Brain microvascular endothelial cell (primary cell): ENCODE data around the gene PDCD5.
A peak's percentile ranks its signal among the peaks of the same experiment; 100 is the strongest.
"Not testable (repeated sequence)": the region's sequence is repeated elsewhere in the genome, so short reads cannot be mapped to it uniquely, and the experiment has no call there.

Experiments used
- DNase-seq: peaks from one replicate; pipeline ENCODE4 v3.0.0-alpha.2; 2020
- H3K27ac ChIP-seq: fragments of 250-450 bp; sonication (Bioruptor Pico); 2 replicates; pipeline ENCODE4 v1.5.1; 2020; ENCODE audit warnings: mild to moderate bottlenecking, moderate library complexity
- H3K27me3 ChIP-seq: fragments of 250-450 bp; sonication (Bioruptor Pico); replicated peaks from 2 replicates; pipeline ENCODE4 v1.5.1; 2020; ENCODE audit warnings: mild to moderate bottlenecking
- H3K36me3 ChIP-seq: fragments of 250-450 bp; sonication (Bioruptor Pico); replicated peaks from 2 replicates; pipeline ENCODE4 v1.5.1; 2020; ENCODE audit warnings: mild to moderate bottlenecking
- H3K4me3 ChIP-seq: 2 replicates; pipeline ENCODE4 v1.5.1; 2011; ENCODE audit warnings: low read depth, mild to moderate bottlenecking, control low read depth, low read length, moderate library complexity
- in situ Hi-C: cut with HindIII; loops from 2 replicates; pipeline ENCODE4 v1.10.0; 2017; ENCODE audit warnings: low sequenced_read_pairs, low pct_ligation_motif_present
- TF ChIP-seq, protein P1 (sequence below): IDR thresholded peaks from 2 replicates; pipeline ENCODE4 v1.5.1; 2011; ENCODE audit warnings: low read depth, mild to moderate bottlenecking, moderate library complexity, low read length, control low read depth, inconsistent platforms; ENCODE audit errors: missing control alignments

Gene PDCD5

DNA sequence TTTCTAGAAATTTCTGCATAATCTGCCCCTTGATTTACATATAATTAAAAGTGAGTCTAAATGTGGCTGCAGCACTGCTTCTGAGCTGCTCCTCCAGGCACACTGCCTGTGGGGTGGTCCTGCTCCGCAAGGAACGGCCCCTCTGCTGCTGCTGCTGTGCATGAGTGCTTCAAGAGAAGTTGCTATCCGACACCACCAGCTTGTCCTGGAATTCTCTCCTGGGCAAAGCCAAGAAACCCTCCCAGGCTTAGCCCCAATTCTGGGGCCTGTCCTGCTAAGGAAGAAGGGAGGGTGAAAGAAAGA is 7.5 kb upstream of the PDCD5 start:
- TF ChIP-seq, protein P1, sequence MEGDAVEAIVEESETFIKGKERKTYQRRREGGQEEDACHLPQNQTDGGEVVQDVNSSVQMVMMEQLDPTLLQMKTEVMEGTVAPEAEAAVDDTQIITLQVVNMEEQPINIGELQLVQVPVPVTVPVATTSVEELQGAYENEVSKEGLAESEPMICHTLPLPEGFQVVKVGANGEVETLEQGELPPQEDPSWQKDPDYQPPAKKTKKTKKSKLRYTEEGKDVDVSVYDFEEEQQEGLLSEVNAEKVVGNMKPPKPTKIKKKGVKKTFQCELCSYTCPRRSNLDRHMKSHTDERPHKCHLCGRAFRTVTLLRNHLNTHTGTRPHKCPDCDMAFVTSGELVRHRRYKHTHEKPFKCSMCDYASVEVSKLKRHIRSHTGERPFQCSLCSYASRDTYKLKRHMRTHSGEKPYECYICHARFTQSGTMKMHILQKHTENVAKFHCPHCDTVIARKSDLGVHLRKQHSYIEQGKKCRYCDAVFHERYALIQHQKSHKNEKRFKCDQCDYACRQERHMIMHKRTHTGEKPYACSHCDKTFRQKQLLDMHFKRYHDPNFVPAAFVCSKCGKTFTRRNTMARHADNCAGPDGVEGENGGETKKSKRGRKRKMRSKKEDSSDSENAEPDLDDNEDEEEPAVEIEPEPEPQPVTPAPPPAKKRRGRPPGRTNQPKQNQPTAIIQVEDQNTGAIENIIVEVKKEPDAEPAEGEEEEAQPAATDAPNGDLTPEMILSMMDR: no peak
- no peaks in the 10 kb centered on the region for H3K36me3 ChIP-seq
- H3K27ac ChIP-seq: no peak overlapping the region
- no peak overlapping the region for H3K4me3 ChIP-seq
- in situ Hi-C loops: no loop called here
- H3K27me3 ChIP-seq: no peaks in the 10 kb centered on the region
- no peak for DNase-seq

DNA sequence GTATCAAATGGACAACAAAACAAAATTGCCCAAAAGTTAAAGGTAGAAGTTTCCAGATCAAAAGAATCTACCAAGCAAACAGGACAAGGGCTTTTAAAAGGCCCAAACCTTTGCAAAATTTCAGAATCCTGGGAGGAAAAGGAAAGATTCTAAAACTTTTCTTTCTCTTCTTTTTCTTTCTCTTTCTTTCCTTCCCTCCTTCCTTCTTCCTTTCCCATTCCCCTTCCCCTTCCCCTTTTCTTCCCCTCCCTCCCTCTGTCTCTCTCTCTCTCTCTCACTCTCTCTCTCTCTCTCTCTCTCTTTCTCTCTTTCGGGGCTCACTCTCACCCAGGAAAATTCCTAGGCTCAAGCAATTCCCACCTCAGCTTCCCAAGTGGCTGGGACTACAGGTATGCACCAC is 4.2 kb upstream of the PDCD5 start:
- Histone ChIP-seq H3K27ac (no peak overlapping the region), H3K27me3 (no peaks in the 10 kb centered on the region), H3K4me3 (no peak overlapping the region), H3K36me3 (no peaks in the 10 kb centered on the region)
- no peak for DNase-seq
- in situ Hi-C loops: no loop called here
- TF ChIP-seq, protein P1: no peak

DNA sequence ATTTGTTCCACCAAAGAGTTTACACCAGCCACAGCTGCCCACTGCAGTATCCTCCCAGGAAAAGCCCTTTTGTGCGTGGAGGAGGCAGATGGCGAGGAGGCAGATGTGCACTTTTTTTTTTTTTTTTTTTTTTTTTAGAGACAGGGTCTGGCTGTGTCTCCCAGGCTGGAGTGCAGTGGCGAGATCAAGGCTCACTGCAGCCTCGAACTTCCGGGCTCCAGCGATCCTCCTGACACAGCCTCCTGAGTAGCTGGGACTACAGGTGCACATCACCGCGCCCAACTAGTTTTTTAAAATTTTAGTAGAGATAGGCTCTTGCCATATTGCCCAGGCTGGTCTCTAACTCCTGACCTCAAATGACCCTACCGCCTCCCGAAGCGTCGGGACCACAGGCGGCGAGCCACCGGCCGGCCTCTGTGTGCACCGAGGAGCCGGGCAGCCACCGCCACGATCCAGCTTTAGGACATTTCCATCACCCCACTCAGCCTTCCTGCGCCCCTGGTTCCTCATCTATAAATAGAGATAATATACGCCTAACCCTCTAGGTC is 563 bp upstream of the PDCD5 start:
- TF ChIP-seq, protein P1: no peak
- Histone ChIP-seq H3K27me3 (no peaks in the 10 kb centered on the region), H3K27ac (no peak overlapping the region), H3K36me3 (peaks cover 14% of the 10 kb centered on the region), H3K4me3 (peak overlapping the region; percentile 63)
- DNase-seq: no peak
- in situ Hi-C loops: no loop called here

DNA sequence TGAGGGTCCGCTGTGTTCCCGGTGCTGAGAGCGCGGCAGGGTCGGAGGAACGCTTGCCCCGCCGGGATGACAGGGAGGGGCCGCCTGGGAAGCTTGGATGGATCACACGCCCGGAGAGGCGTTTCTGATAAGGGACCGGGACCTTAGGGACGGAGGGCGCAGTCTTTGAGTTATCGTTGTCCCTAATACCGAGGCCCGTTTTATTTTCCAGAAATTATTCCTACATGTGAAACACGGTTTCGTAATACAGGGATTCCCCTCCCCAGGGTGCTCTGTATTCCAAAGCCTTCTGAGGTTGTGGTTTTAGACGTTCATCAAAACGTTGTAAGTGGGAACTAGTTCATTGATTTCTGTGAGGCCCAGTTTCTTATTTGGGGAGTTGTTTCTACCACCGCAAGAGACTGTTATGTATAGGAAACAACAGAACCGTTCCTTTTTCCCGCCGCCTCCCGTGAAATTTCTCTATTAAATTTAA is 752 bp downstream of the PDCD5 start:
- DNase-seq: peak; percentile 36
- H3K36me3 ChIP-seq: peaks cover 27% of the 10 kb centered on the region
- TF ChIP-seq, protein P1: no peak
- in situ Hi-C loops: no loop called here
- H3K27ac ChIP-seq: peak overlapping the region; percentile 74
- H3K27me3 ChIP-seq: no peaks in the 10 kb centered on the region
- peak overlapping the region; percentile 87 for H3K4me3 ChIP-seq

DNA sequence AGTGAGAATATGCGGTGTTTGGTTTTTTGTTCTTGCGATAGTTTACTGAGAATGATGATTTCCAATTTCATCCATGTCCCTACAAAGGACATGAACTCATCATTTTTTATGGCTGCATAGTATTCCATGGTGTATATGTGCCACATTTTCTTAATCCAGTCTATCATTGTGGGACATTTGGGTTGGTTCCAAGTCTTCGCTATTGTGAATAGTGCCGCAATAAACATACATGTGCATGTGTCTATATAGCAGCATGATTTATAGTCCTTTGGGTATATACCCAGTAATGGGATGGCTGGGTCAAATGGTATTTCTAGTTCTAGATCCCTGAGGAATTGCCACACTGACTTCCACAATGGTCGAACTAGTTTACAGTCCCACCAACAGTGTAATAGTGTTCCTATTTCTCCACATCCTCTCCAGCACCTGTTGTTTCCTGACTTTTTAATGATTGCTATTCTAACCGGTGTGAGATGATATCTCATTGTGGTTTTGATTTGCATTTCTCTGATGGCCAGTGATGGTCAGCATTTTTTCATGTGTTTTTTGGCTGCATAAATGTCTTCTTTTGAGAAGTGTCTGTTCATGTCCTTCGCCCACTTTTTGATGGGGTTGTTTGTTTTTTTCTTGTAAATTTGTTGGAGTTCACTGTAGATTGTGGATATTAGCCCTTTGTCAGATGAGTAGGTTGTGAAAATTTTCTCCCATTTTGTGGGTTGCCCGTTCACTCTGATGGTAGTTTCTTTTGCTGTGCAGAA is 6.9 kb downstream of the PDCD5 start:
- H3K4me3 ChIP-seq, DNase-seq, H3K27me3 ChIP-seq, in situ Hi-C loops, H3K27ac ChIP-seq: not testable (repeated sequence)
- H3K36me3 ChIP-seq: peaks cover 36% of the 10 kb centered on the region

DNA sequence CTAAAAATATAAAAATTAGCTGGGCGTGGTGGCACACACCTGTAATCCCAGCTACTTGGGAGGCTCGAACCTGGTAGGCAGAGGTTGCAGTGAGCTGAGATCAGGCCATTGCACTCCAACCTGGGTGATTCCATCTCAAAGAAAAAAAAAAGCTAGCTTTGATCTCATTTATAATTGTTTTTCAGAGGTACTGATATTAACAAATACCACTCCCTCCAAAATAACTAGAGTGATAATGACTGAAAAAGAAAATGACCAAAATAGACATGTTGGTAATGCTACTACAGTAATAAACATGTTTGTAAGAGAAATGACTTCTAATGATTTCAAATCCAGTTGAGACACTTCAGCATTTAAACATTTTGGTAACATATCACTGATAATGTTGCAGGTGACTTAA is 13.0 kb downstream of the PDCD5 start:
- in situ Hi-C loops: no loop called here
- Histone ChIP-seq H3K27me3 (no peaks in the 10 kb centered on the region), H3K4me3 (no peak overlapping the region), H3K27ac (no peak overlapping the region), H3K36me3 (peaks cover 47% of the 10 kb centered on the region)
- DNase-seq: no peak
- TF ChIP-seq, protein P1: no peak
